HCT116 (cell line): ENCODE data around the gene EXOSC10.

Source experiments
- EZH2 ChIP-seq: fragments of 200-600 bp; sonication (generic); IDR thresholded peaks from 2 replicates; pipeline ENCODE4 v1.6.1; 2017; ENCODE audit warnings: antibody characterized with exemption, mixed run types
- EZH2phosphoT487 ChIP-seq: fragments of 200-600 bp; IDR thresholded peaks from 2 replicates; pipeline ENCODE4 v1.6.1; 2018; ENCODE audit warnings: antibody characterized with exemption, borderline replicate concordance
- POLR2AphosphoS5 ChIP-seq: IDR thresholded peaks from 2 replicates; pipeline ENCODE4 v1.6.1; 2011; ENCODE audit warnings: mild to moderate bottlenecking, low read depth, low read length, moderate library complexity
- TF ChIP-seq, protein P1 (sequence below), 3 experiments: fragments of 200-600 bp in 1 of 3; sonication (generic) in 1 of 3; IDR thresholded peaks in 2 of 3; conservative IDR thresholded peaks in 1 of 3; 2 replicates each; pipeline ENCODE4 v1.5.1; 2012 to 2017; ENCODE audit warnings: low read depth in 2 of 3, low read length in 2 of 3, antibody characterized with exemption in 1 of 3, borderline replicate concordance in 1 of 3, control low read depth in 1 of 3, mild to moderate bottlenecking in 1 of 3, mixed read lengths in 1 of 3, mixed run types in 1 of 3, moderate library complexity in 1 of 3; ENCODE audit not compliant: insufficient read depth in 1 of 3

DNA sequence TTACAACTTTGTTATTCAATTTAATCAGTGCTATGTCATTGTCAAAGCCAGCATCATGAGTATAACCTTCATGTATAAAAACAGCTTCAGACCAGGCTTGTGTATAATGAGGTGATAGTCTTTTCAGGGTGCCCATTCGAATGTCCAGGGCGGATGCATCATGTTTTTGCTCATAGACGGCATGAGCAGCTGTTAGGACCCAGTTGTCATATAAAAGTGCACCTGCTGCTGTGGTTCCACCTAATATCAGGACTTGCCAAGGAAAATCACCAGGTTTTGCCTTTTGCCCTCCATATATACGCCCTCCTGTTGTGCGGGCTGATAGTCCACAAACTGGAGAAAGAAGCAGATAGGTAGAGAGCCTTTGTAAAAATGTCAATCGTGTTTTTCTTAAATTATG, 72.4 kb downstream of the EXOSC10 start:
- TF ChIP-seq EZH2phosphoT487 = no peak
- TF ChIP-seq EZH2 = no peak
- TF ChIP-seq, protein P1, sequence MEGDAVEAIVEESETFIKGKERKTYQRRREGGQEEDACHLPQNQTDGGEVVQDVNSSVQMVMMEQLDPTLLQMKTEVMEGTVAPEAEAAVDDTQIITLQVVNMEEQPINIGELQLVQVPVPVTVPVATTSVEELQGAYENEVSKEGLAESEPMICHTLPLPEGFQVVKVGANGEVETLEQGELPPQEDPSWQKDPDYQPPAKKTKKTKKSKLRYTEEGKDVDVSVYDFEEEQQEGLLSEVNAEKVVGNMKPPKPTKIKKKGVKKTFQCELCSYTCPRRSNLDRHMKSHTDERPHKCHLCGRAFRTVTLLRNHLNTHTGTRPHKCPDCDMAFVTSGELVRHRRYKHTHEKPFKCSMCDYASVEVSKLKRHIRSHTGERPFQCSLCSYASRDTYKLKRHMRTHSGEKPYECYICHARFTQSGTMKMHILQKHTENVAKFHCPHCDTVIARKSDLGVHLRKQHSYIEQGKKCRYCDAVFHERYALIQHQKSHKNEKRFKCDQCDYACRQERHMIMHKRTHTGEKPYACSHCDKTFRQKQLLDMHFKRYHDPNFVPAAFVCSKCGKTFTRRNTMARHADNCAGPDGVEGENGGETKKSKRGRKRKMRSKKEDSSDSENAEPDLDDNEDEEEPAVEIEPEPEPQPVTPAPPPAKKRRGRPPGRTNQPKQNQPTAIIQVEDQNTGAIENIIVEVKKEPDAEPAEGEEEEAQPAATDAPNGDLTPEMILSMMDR (IDR thresholded peaks at IDR 0.05 in 2 of 3, conservative IDR thresholded peaks at IDR 0.05 in 1 of 3; ENCODE audit: borderline replicate concordance in 1 of 3, insufficient read depth in 1 of 3, low read depth in 2 of 3, low read length in 2 of 3) = no peak
- TF ChIP-seq POLR2AphosphoS5 = no peak
